Brain microvascular endothelial cell (primary cell): ENCODE data around the gene OLIG2.

Experiments used
- DNase-seq: peaks from one replicate; pipeline ENCODE4 v3.0.0-alpha.2; 2020
- H3K27ac ChIP-seq: fragments of 250-450 bp; sonication (Bioruptor Pico); 2 replicates; pipeline ENCODE4 v1.5.1; 2020; ENCODE audit warnings: mild to moderate bottlenecking, moderate library complexity
- H3K27me3 ChIP-seq: fragments of 250-450 bp; sonication (Bioruptor Pico); replicated peaks from 2 replicates; pipeline ENCODE4 v1.5.1; 2020; ENCODE audit warnings: mild to moderate bottlenecking
- H3K36me3 ChIP-seq: fragments of 250-450 bp; sonication (Bioruptor Pico); replicated peaks from 2 replicates; pipeline ENCODE4 v1.5.1; 2020; ENCODE audit warnings: mild to moderate bottlenecking
- H3K4me3 ChIP-seq: 2 replicates; pipeline ENCODE4 v1.5.1; 2011; ENCODE audit warnings: low read depth, mild to moderate bottlenecking, control low read depth, low read length, moderate library complexity
- CTCF ChIP-seq: IDR thresholded peaks from 2 replicates; pipeline ENCODE4 v1.5.1; 2011; ENCODE audit warnings: low read depth, mild to moderate bottlenecking, moderate library complexity, low read length, control low read depth, inconsistent platforms; ENCODE audit errors: missing control alignments
- in situ Hi-C: cut with HindIII; loops from 2 replicates; pipeline ENCODE4 v1.10.0; 2017; ENCODE audit warnings: low sequenced_read_pairs, low pct_ligation_motif_present

Gene OLIG2

DNA sequence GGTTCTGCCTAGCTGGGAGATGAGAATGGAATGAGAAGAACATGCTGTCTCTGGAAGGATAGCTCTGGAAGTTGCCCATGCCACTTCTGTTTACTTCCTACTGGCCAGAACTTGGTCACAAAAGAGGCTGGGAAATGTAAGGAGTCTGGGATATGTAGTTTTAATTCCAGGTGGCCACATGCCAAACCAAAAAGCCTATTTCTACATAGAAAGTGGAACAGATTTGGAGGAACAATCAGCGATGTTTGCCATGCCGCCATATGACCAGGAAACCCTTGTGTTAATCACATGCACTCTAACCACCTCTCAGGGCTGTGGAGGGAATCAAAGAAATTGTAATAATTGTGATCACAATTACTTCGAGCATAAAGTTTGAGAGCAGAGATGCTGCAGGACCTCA, 10.0 kb upstream of the OLIG2 start:
- no peak overlapping the region for H3K27ac ChIP-seq
- H3K4me3 ChIP-seq, result no peak overlapping the region
- no peak for DNase-seq
- in situ Hi-C loops, result no loop called here
- no peak for TF ChIP-seq CTCF
- H3K27me3 ChIP-seq, result peaks cover 41% of the 10 kb centered on the region
- H3K36me3 ChIP-seq, result no peaks in the 10 kb centered on the region

DNA sequence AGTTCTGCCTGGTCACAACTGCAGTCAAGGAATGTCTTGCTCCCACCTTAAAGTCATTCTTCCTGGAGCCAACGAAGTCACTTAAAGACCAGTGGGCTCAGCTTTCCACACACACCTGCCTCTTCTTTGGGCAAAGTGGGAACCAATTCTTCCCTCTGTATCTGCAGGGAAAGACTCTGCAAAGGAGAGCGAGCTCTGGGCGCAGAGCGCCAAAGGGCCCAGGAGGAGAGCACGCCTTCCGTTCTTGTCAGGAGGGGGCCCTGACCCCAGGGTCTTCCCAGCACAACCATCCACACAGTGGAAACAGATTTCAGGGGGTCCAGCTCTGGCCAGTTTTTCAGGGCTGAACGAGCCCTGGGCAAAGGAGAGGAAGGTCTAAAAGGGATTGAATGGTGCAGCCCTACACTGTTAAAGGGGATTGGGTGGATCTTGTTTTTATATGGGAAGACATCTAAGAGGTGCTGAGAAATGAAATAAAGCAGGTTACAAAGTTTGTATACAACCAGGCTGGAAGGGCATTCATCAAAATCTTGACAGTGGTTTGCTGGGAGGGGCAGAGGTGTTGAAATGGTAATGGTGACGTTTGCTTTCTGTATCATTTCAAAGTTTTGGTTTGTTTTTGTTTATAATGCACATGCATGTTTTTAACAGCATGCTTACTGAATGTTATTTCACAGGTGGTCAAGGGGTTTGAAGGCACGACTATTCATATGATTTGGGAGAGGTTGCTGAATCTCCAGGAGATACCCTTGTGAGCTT, 6.8 kb upstream of the OLIG2 start:
- DNase-seq, result no peak
- H3K36me3 ChIP-seq, result no peaks in the 10 kb centered on the region
- no peak overlapping the region for H3K4me3 ChIP-seq
- TF ChIP-seq CTCF, result no peak
- H3K27ac ChIP-seq, result no peak overlapping the region
- H3K27me3 ChIP-seq, result peaks cover 72% of the 10 kb centered on the region
- in situ Hi-C loops, result no loop called here

DNA sequence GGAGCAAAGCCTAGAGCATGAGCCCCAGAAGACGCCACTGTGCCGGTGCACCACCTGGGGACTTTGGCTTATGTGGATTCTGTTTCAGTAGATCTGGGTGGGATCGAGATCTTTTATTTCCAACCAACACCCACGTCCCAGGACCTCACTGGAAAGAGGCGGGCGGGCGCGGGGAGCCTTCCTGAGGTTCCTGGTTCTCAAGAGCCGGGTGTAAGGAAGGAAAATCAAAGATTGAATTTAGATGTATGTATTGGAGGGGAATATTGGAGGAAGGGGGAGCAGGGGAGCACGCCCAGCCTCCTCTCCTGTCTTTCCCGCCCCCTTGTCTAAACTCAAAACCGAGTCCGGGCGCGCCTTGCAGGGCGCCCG, 6.2 kb upstream of the OLIG2 start:
- peaks cover 78% of the 10 kb centered on the region for H3K27me3 ChIP-seq
- no peak overlapping the region for H3K27ac ChIP-seq
- no peak overlapping the region for H3K4me3 ChIP-seq
- H3K36me3 ChIP-seq, result no peaks in the 10 kb centered on the region
- TF ChIP-seq CTCF, result no peak
- no peak for DNase-seq
- in situ Hi-C loops, result no loop called here

- no peak overlapping the region for H3K4me3 ChIP-seq
- in situ Hi-C loops, result no loop called here
- H3K27ac ChIP-seq, result no peak overlapping the region
- TF ChIP-seq CTCF, result no peak
- H3K36me3 ChIP-seq, result no peaks in the 10 kb centered on the region
- DNase-seq, result no peak
- peaks cover 80% of the 10 kb centered on the region for H3K27me3 ChIP-seq
These were observed 5.7 kb upstream of the OLIG2 start for GRCh38 chr21:33019885-33020557.

GRCh38 chr21:33020558-33021100, 5.1 kb upstream of the OLIG2 start:
- no peak for TF ChIP-seq CTCF
- no peak overlapping the region for H3K4me3 ChIP-seq
- H3K36me3 ChIP-seq, result no peaks in the 10 kb centered on the region
- DNase-seq, result no peak
- in situ Hi-C loops, result no loop called here
- no peak overlapping the region for H3K27ac ChIP-seq
- H3K27me3 ChIP-seq, result peaks cover 82% of the 10 kb centered on the region

- no peak for TF ChIP-seq CTCF
These were observed 4.6 kb upstream of the OLIG2 start for GRCh38 chr21:33021150-33021549.

More at GRCh38 chr21:33021150-33021549, 4.6 kb upstream of the OLIG2 start:
- in situ Hi-C loops, result no loop called here
- no peak for DNase-seq
- no peak overlapping the region for H3K27ac ChIP-seq
- no peaks in the 10 kb centered on the region for H3K36me3 ChIP-seq
- no peak overlapping the region for H3K4me3 ChIP-seq
- peaks cover 83% of the 10 kb centered on the region for H3K27me3 ChIP-seq
